Measurements from ENCODE around the gene NSUN2. TPM values are rescaled to one million over a fixed set of nuclear protein-coding genes. Genes with fewer than 3 reads are reported as not detected.

Gene NSUN2
- total and polyA plus RNA-seq, 2 donors (not counting 3 experiments of a cell fraction or from before 2014, with no cell fraction given): 53.7 to 73.0 TPM

- Histone ChIP-seq H3K27me3 (ENCODE audit: control insufficient read depth in 2 of 2, insufficient read depth in 2 of 2, low read length in 2 of 2) (peaks cover 0 to 2% of the 10 kb centered on the region in 2 experiments), H3K9me3 (replicated peaks; ENCODE audit: control insufficient read depth, insufficient read depth, low read length) (no peaks in the 10 kb centered on the region), H3K79me2 (ENCODE audit: control insufficient read depth, insufficient read depth, low read length) (no peaks in the 10 kb centered on the region), H2AFZ (ENCODE audit: low read depth, low read length) (no peak overlapping the region), H3K9ac (replicated peaks; ENCODE audit: extremely low read depth, insufficient read depth, low read length) (no peak overlapping the region), H3K36me3 (ENCODE audit: control insufficient read depth in 2 of 2, extremely low read depth in 1 of 2, insufficient read depth in 2 of 2, low read length in 2 of 2) (no peaks in the 10 kb centered on the region), H3K4me2 (ENCODE audit: insufficient read depth, low read length) (no peak overlapping the region), H3K9me1 (replicated peaks; ENCODE audit: control insufficient read depth, extremely low read depth, insufficient read depth, low read length) (no peaks in the 10 kb centered on the region), H4K20me1 (replicated peaks; ENCODE audit: control insufficient read depth, extremely low read depth, insufficient read depth, low read length) (no peaks in the 10 kb centered on the region), H3K4me3 (replicated peaks in 1 of 3; ENCODE audit: insufficient read depth in 1 of 3, low read depth in 1 of 3, low read length in 3 of 3) (no peak overlapping the region), H3K27ac (ENCODE audit: insufficient read depth, low read depth, low read length) (no peak overlapping the region), H3K4me1 (ENCODE audit: control insufficient read depth, extremely low read depth, insufficient read depth, low read length) (no peaks in the 10 kb centered on the region)
- CTCF ChIA-PET: no interaction called here
- DNase-seq (ENCODE audit: low read depth, low spot score): no peak
- FAIRE-seq: no peak
- dilution Hi-C loops (cut with MboI; ENCODE audit: extremely low pct_ligation_motif_present, low sequenced_read_pairs): no loop called here
- intact Hi-C loops (cut with micrococcal nuclease): no loop called here
- BruUV-seq (replicated peaks): no TSS peak
- TF ChIP-seq MYC (IDR thresholded peaks at IDR 0.05; ENCODE audit: low read depth, low read length): no peak
- TF ChIP-seq JUN (IDR thresholded peaks at IDR 0.05; ENCODE audit: borderline replicate concordance, insufficient read depth, insufficient read length, low read depth): no peak
- no peak for TF ChIP-seq MAX (IDR thresholded peaks at IDR 0.05; ENCODE audit: insufficient read depth, insufficient read length)
- TF ChIP-seq CTCF (IDR thresholded peaks at IDR 0.05; ENCODE audit: extremely low read depth in 1 of 2, insufficient read depth in 1 of 2, low read depth in 1 of 2, low read length in 2 of 2): no peak
- no peak for TF ChIP-seq FOS (IDR thresholded peaks at IDR 0.05; ENCODE audit: borderline replicate concordance, insufficient read depth, low read length)
- no peak for TF ChIP-seq EZH2 (IDR thresholded peaks at IDR 0.05; ENCODE audit: borderline replicate concordance, low read depth, low read length, severe bottlenecking)
- POLR2A ChIA-PET: no interaction called here
Measured at GRCh38 chr5:6568383-6568782, 64.5 kb downstream of the NSUN2 start.

GRCh38 chr5:6567835-6568234, 65.0 kb downstream of the NSUN2 start:
- H3K9ac ChIP-seq (replicated peaks; ENCODE audit: extremely low read depth, insufficient read depth, low read length): no peak overlapping the region
- H3K9me1 ChIP-seq (replicated peaks; ENCODE audit: control insufficient read depth, extremely low read depth, insufficient read depth, low read length): no peaks in the 10 kb centered on the region
- no peak overlapping the region for H3K4me3 ChIP-seq (replicated peaks in 1 of 3; ENCODE audit: insufficient read depth in 1 of 3, low read depth in 1 of 3, low read length in 3 of 3)
- H2AFZ ChIP-seq (ENCODE audit: low read depth, low read length): no peak overlapping the region
- no TSS peak for BruUV-seq (replicated peaks)
- dilution Hi-C loops (cut with MboI; ENCODE audit: extremely low pct_ligation_motif_present, low sequenced_read_pairs) (no loop called here), intact Hi-C loops (cut with micrococcal nuclease) (no loop called here)
- H3K4me2 ChIP-seq (ENCODE audit: insufficient read depth, low read length): no peak overlapping the region
- ChIA-PET POLR2A (no interaction called here), CTCF (no interaction called here)
- H3K4me1 ChIP-seq (ENCODE audit: control insufficient read depth, extremely low read depth, insufficient read depth, low read length): no peaks in the 10 kb centered on the region
- no peaks in the 10 kb centered on the region for H3K36me3 ChIP-seq (ENCODE audit: control insufficient read depth in 2 of 2, extremely low read depth in 1 of 2, insufficient read depth in 2 of 2, low read length in 2 of 2)
- H3K27me3 ChIP-seq (ENCODE audit: control insufficient read depth in 2 of 2, insufficient read depth in 2 of 2, low read length in 2 of 2): peaks cover 2 to 5% of the 10 kb centered on the region in 2 experiments
- no peaks in the 10 kb centered on the region for H3K9me3 ChIP-seq (replicated peaks; ENCODE audit: control insufficient read depth, insufficient read depth, low read length)
- no peaks in the 10 kb centered on the region for H3K79me2 ChIP-seq (ENCODE audit: control insufficient read depth, insufficient read depth, low read length)
- TF ChIP-seq POLR2AphosphoS5 (IDR thresholded peaks at IDR 0.05; ENCODE audit: insufficient read depth, low read depth, low read length): no peak
- TF ChIP-seq JUN (IDR thresholded peaks at IDR 0.05; ENCODE audit: borderline replicate concordance, insufficient read depth, insufficient read length, low read depth): no peak
- TF ChIP-seq MAX (IDR thresholded peaks at IDR 0.05; ENCODE audit: insufficient read depth, insufficient read length): no peak
- TF ChIP-seq POLR2A (IDR thresholded peaks at IDR 0.05; ENCODE audit: low read depth, low read length): no peak
- TF ChIP-seq GATA2 (IDR thresholded peaks at IDR 0.05; ENCODE audit: insufficient read depth, insufficient read length, low read depth, low read length): no peak
- TF ChIP-seq CTCF (IDR thresholded peaks at IDR 0.05; ENCODE audit: extremely low read depth in 1 of 2, insufficient read depth in 1 of 2, low read depth in 1 of 2, low read length in 2 of 2): no peak
- no peak for TF ChIP-seq EZH2 (IDR thresholded peaks at IDR 0.05; ENCODE audit: borderline replicate concordance, low read depth, low read length, severe bottlenecking)
- TF ChIP-seq MYC (IDR thresholded peaks at IDR 0.05; ENCODE audit: low read depth, low read length): no peak
- no peak for TF ChIP-seq FOS (IDR thresholded peaks at IDR 0.05; ENCODE audit: borderline replicate concordance, insufficient read depth, low read length)
- DNase-seq (ENCODE audit: low read depth, low spot score): no peak
- H3K27ac ChIP-seq (ENCODE audit: insufficient read depth, low read depth, low read length): no peak overlapping the region
- no peak for FAIRE-seq
- no peaks in the 10 kb centered on the region for H4K20me1 ChIP-seq (replicated peaks; ENCODE audit: control insufficient read depth, extremely low read depth, insufficient read depth, low read length)
